ENCODE measurements around the gene COL8A1.

COL8A1 gene

DNA sequence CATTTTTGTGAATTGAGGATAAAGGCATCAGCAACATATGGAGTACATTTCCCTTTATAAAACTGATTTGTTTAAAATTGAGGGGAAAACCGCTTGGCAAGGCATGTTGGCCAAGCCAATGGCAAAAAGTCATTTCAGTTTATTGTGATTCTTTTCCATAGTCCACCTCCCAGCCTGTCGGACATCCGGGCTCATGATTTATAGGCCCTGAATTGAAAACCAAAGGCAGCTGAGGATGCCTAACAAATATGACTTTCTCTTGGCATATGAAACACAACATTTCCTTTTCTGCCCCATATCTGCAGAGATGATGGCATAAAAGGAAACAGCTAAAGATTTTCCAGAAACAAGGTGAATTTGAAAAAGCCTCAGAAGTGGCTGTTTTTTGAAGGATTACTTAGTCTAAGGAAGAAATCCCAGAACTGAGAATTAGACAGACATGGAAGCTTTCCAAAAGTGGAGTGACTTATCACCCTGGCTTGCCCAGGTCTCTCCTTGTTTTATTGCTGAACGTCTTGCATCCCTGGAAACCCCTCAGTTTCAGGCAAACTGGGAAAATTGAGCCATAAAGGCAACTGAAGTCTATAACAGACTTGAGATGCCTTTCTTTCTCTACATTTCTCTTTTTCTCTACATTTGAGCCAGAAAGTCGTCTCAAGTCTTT is 74.0 kb downstream of the COL8A1 start:
- in situ Hi-C loops (cut with HindIII; ENCODE audit: low sequenced_read_pairs): no loop called here
- DNase-seq (ENCODE audit: low read depth): no peak
- no peak for TF ChIP-seq CTCF (IDR thresholded peaks at IDR 0.05; ENCODE audit: low read depth, low read length, missing control alignments)
- no peak overlapping the region for H3K4me3 ChIP-seq (ENCODE audit: low read depth, low read length)

DNA sequence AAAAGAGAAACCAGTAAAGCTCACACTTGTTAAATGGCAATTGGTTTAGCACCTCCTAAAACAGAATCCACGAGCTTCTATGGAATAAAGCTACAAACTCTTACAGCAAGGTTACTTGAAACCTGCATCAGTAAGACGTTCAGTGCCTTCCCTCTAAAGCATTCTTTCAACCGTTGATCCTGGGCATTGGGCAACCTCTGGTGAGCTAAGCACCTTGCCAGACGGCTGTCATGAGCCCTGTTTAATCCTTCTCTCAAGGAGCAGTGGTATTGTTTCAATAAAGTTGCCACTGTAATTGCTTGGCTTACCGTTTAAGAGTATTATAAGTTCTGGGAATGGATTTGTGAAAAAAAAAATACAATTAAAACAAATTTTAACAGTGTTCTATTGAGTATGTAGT is 75.0 kb downstream of the COL8A1 start:
- H3K4me3 ChIP-seq (ENCODE audit: low read depth, low read length): no peak overlapping the region
- DNase-seq (ENCODE audit: low read depth): no peak
- TF ChIP-seq CTCF (IDR thresholded peaks at IDR 0.05; ENCODE audit: low read depth, low read length, missing control alignments): no peak
- in situ Hi-C loops (cut with HindIII; ENCODE audit: low sequenced_read_pairs): no loop called here

DNA sequence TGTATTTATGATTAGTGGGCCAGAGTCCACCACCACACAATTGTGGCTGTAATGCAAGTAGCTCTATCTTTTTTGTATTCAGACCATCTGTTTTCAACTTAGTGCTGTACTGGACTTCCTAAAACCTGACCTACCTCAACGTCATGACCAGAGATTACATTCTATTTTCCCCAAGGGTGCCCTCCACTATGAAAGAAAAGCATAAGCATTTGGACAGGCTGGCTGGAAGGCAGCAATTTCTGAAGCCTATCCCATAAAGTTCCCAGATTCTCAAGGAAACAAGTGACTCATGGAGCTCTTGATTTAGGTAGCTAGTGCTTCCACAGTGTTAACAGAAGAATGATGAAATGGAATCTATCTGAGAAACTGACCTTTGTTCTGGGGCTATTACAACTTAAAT is 75.8 kb downstream of the COL8A1 start:
- H3K4me3 ChIP-seq (ENCODE audit: low read depth, low read length): no peak overlapping the region
- in situ Hi-C loops (cut with HindIII; ENCODE audit: low sequenced_read_pairs): no loop called here
- TF ChIP-seq CTCF (IDR thresholded peaks at IDR 0.05; ENCODE audit: low read depth, low read length, missing control alignments): no peak
- DNase-seq (ENCODE audit: low read depth): no peak

GRCh38 chr3:99714575-99714974 is 76.2 kb downstream of the COL8A1 start:
- TF ChIP-seq CTCF (IDR thresholded peaks at IDR 0.05; ENCODE audit: low read depth, low read length, missing control alignments): no peak
- DNase-seq (ENCODE audit: low read depth): no peak
- no peak overlapping the region for H3K4me3 ChIP-seq (ENCODE audit: low read depth, low read length)
- in situ Hi-C loops (cut with HindIII; ENCODE audit: low sequenced_read_pairs): no loop called here

DNA sequence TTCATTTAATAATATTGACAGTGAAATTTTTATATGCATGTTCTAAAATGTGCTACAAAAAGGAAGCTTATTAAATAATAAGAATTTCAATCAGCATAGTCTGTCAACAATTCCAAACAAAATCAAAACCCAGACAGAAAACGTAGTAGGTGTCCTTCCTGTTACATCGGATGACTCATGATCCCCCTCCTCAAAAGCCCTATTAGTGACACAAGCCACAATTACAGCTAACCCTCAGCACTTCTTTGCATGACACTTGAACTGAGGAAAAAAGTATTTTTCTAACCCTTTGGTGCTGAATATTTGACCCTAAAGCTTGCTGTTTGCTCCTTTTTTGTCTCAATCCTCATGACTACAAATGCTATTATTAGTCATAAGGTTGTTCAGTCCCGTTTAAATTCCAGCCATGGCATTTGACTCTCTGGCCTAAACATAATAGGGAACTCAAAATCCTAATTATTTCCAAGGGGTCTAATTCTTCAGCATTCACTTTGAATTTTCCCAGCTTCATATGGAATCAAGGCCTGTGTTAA is 78.1 kb downstream of the COL8A1 start:
- in situ Hi-C loops (cut with HindIII; ENCODE audit: low sequenced_read_pairs): no loop called here
- DNase-seq (ENCODE audit: low read depth): no peak
- no peak overlapping the region for H3K4me3 ChIP-seq (ENCODE audit: low read depth, low read length)
- no peak for TF ChIP-seq CTCF (IDR thresholded peaks at IDR 0.05; ENCODE audit: low read depth, low read length, missing control alignments)

DNA sequence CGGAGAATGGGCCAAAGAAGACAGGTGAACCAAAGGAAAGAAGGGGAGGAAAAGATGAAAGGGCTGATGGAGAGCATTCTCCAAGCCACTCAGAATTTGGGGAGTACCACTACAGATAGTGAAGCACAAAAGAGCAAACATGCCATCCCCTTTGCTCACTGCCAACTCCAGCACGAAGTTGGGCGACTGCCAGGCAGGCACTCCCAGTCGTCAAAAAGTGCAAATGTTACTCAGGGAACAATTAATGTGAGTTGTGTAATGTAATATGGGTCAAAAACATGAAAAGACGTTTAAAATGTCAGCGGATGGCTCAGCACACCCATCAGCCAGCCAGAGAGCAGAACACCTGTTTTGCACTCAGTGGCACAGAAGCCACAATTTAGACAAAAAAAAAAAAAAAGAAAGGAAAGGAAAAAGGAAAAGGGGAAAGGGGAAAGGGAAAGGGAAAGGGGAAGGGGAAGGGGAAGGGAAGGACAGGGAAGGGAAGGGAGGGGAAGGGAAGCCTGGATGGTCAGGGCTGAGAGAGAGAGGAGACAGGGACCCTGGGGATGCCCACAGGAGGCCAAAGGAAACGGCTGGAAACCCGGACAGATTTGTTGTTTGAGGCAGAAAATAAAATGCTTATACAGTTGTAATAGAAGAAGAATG is 82.7 kb downstream of the COL8A1 start:
- no peak for DNase-seq (ENCODE audit: low read depth)
- H3K4me3 ChIP-seq (ENCODE audit: low read depth, low read length): no peak overlapping the region
- no peak for TF ChIP-seq CTCF (IDR thresholded peaks at IDR 0.05; ENCODE audit: low read depth, low read length, missing control alignments)
- in situ Hi-C loops (cut with HindIII; ENCODE audit: low sequenced_read_pairs): no loop called here
